Measurements from ENCODE around the gene SLC15A5.

- TF ChIP-seq SIN3A (IDR thresholded peaks at IDR 0.05; ENCODE audit: borderline replicate concordance, low read depth, low read length) (no peak), CTCF (IDR thresholded peaks at IDR 0.05) (no peak), EP300 (IDR thresholded peaks at IDR 0.05; ENCODE audit: borderline replicate concordance in 1 of 2, low read depth in 1 of 2, low read length in 1 of 2) (no peak), POLR2AphosphoS5 (IDR thresholded peaks at IDR 0.05; ENCODE audit: low read depth, low read length) (no peak), RFX5 (IDR thresholded peaks at IDR 0.05; ENCODE audit: low read length) (no peak), MAX (IDR thresholded peaks at IDR 0.05; ENCODE audit: low read depth) (no peak), FOSL2 (IDR thresholded peaks at IDR 0.05; ENCODE audit: borderline replicate concordance, low read depth) (no peak), EZH2phosphoT487 (IDR thresholded peaks at IDR 0.05; ENCODE audit: borderline replicate concordance, low read depth) (no peak), GATA2 (CRISPR knock-in tag; IDR thresholded peaks at IDR 0.05) (no peak), RXRA (IDR thresholded peaks at IDR 0.05; ENCODE audit: borderline replicate concordance, low read depth) (no peak)
- TF ChIP-seq, protein P1, sequence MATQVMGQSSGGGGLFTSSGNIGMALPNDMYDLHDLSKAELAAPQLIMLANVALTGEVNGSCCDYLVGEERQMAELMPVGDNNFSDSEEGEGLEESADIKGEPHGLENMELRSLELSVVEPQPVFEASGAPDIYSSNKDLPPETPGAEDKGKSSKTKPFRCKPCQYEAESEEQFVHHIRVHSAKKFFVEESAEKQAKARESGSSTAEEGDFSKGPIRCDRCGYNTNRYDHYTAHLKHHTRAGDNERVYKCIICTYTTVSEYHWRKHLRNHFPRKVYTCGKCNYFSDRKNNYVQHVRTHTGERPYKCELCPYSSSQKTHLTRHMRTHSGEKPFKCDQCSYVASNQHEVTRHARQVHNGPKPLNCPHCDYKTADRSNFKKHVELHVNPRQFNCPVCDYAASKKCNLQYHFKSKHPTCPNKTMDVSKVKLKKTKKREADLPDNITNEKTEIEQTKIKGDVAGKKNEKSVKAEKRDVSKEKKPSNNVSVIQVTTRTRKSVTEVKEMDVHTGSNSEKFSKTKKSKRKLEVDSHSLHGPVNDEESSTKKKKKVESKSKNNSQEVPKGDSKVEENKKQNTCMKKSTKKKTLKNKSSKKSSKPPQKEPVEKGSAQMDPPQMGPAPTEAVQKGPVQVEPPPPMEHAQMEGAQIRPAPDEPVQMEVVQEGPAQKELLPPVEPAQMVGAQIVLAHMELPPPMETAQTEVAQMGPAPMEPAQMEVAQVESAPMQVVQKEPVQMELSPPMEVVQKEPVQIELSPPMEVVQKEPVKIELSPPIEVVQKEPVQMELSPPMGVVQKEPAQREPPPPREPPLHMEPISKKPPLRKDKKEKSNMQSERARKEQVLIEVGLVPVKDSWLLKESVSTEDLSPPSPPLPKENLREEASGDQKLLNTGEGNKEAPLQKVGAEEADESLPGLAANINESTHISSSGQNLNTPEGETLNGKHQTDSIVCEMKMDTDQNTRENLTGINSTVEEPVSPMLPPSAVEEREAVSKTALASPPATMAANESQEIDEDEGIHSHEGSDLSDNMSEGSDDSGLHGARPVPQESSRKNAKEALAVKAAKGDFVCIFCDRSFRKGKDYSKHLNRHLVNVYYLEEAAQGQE (IDR thresholded peaks at IDR 0.05; ENCODE audit: low read depth, low read length) = no peak
- TF ChIP-seq, protein P2, sequence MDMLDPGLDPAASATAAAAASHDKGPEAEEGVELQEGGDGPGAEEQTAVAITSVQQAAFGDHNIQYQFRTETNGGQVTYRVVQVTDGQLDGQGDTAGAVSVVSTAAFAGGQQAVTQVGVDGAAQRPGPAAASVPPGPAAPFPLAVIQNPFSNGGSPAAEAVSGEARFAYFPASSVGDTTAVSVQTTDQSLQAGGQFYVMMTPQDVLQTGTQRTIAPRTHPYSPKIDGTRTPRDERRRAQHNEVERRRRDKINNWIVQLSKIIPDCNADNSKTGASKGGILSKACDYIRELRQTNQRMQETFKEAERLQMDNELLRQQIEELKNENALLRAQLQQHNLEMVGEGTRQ (IDR thresholded peaks at IDR 0.05; ENCODE audit: borderline replicate concordance, low read depth, low read length) = no peak
These were observed 15.5 kb downstream of the SLC15A5 start for GRCh38 chr12:16261944-16262475.
